Right lobe of liver (tissue), 6 donors: Measurements from ENCODE around the gene MPP2. TPM values are rescaled to one million over a fixed set of nuclear protein-coding genes. Genes with fewer than 3 reads are reported as not detected.

ENCODE experiments used
- ATAC-seq, 4 donors: fragments of 200-7000 bp; cut with Tn5 transposase; one replicate each; pipeline ENCODE4 v1.9.1; 2020; ENCODE audit warnings: mild to moderate bottlenecking in 4 of 4, moderate library complexity in 4 of 4
- DNase-seq, 3 donors: peaks; one replicate each; pipeline ENCODE4 v3.0.0-alpha.2; 2020
- H3K27ac ChIP-seq, 3 donors: fragments of 200-600 bp; one replicate each; pipeline ENCODE4 v1.8.0; 2022
- H3K27me3 ChIP-seq, 2 donors: fragments of 200-600 bp; one replicate each; pipeline ENCODE4 v1.8.0; 2022
- H3K36me3 ChIP-seq, 4 donors: fragments of 200-600 bp; sonication (generic) in 1 of 4; one replicate each; pipeline versions ENCODE4 v1.5.1 to v1.8.0; 2017 to 2022; ENCODE audit warnings: control low read depth in 1 of 4
- H3K4me1 ChIP-seq, 4 donors: fragments of 200-600 bp; sonication (generic) in 1 of 4; one replicate each; pipeline versions ENCODE4 v1.5.1 to v1.8.0; 2017 to 2022; ENCODE audit warnings: control low read depth in 1 of 4
- H3K4me3 ChIP-seq, 3 donors: fragments of 200-600 bp; one replicate each; pipeline ENCODE4 v1.8.0; 2022
- H3K9me3 ChIP-seq, 4 donors: fragments of 200-600 bp; sonication (generic) in 1 of 4; one replicate each; pipeline versions ENCODE4 v1.5.1 to v1.8.0; 2017 to 2022; ENCODE audit warnings: control low read depth in 1 of 4
- POLR2A ChIP-seq: fragments of 450-650 bp; IDR thresholded peaks from one replicate; pipeline ENCODE4 v1.6.1; 2017; ENCODE audit warnings: antibody characterized with exemption, mild to moderate bottlenecking
- WGBS: methylation state at CpG from one replicate; pipeline ENCODE4 v1.1.6; 2018; ENCODE audit warnings: low coverage, low lambda C conversion rate; ENCODE audit not compliant: insufficient coverage; ENCODE audit errors: missing lambda C conversion rate; 5-methylcytosine and 5-hydroxymethylcytosine counted together
- intact Hi-C, 2 donors: fragments of 100-400 bp; cut with DNase I; formaldehyde crosslinking; loops; one replicate each; pipeline versions ENCODE4 v1.11.2 to v1.14.1; 2022
- total RNA-seq, 6 experiments: library from RNA; depleted of rRNA in 2 of 6; stranded (reverse); fragments of >200 nt in 2 of 6; fragmentation: NEBNext Ultra II Directional in 3 of 6; extraction: Animal tissue kit (Norgen Biotek cat#: 25700) in 3 of 6; gene quantifications; one replicate each; pipeline versions ENCODE4 v1.1.0 to v1.2.4, GENCODE V29; 2016 to 2023
- TF ChIP-seq, protein P1 (sequence below), 4 donors: fragments of 200-600 bp in 3 of 4; fragments of 450-650 bp in 1 of 4; IDR thresholded peaks; one replicate each; pipeline versions ENCODE4 v1.5.1 to v1.8.0; 2016 to 2022; ENCODE audit warnings: antibody characterized with exemption in 4 of 4, mild to moderate bottlenecking in 2 of 4
- donor health status: DM: no; HTN: yes; CAD: no.
- donor health status: DM: no; HTN: no; CAD: no.
- donor health status: DM: no; HTN: no; CAD: no.
- donor health status: DM: no; HTN: yes; CAD: no.
- donor health status: DM: no; HTN: yes; CAD: no.

MPP2 gene
- total RNA-seq, 6 experiments from 2014 or later, result 0.13 to 1.2 (median 0.18) TPM; not detected in 3

DNA sequence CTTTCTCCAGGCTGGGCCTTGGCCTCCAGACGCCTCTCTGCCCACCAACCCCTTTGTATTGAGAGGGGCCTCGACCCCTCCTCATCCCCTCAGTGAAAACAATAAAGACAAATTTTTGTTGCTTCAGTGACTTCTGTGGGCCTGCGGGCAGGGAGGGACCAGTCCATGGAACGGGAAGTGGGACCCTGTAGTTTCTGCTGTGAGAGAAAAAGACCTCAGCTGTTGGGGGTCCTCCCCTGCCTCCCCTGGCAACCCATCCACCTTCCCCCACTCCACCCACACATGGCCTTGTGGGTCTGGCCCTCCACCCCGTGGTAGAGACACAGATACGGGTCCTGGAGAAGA, 31.5 kb upstream of the MPP2 start:
- TF ChIP-seq POLR2A, result no peak
- TF ChIP-seq, protein P1, sequence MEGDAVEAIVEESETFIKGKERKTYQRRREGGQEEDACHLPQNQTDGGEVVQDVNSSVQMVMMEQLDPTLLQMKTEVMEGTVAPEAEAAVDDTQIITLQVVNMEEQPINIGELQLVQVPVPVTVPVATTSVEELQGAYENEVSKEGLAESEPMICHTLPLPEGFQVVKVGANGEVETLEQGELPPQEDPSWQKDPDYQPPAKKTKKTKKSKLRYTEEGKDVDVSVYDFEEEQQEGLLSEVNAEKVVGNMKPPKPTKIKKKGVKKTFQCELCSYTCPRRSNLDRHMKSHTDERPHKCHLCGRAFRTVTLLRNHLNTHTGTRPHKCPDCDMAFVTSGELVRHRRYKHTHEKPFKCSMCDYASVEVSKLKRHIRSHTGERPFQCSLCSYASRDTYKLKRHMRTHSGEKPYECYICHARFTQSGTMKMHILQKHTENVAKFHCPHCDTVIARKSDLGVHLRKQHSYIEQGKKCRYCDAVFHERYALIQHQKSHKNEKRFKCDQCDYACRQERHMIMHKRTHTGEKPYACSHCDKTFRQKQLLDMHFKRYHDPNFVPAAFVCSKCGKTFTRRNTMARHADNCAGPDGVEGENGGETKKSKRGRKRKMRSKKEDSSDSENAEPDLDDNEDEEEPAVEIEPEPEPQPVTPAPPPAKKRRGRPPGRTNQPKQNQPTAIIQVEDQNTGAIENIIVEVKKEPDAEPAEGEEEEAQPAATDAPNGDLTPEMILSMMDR (IDR thresholded peaks at IDR 0.05), result no peak
- H3K27me3 ChIP-seq, result no peaks in the 10 kb centered on the region
- no peak for ATAC-seq
- no peak overlapping the region for H3K4me3 ChIP-seq
- H3K4me1 ChIP-seq, result peaks cover 0 to 3% (median 0%) of the 10 kb centered on the region in 4 donors
- H3K9me3 ChIP-seq, result no peaks in the 10 kb centered on the region
- no peaks in the 10 kb centered on the region for H3K36me3 ChIP-seq
- intact Hi-C loops, result no loop called here
- H3K27ac ChIP-seq, result no peak overlapping the region
- DNase-seq, result no peak
- WGBS, result 81% methylated on average over 2 of the region's 6 CpGs

DNA sequence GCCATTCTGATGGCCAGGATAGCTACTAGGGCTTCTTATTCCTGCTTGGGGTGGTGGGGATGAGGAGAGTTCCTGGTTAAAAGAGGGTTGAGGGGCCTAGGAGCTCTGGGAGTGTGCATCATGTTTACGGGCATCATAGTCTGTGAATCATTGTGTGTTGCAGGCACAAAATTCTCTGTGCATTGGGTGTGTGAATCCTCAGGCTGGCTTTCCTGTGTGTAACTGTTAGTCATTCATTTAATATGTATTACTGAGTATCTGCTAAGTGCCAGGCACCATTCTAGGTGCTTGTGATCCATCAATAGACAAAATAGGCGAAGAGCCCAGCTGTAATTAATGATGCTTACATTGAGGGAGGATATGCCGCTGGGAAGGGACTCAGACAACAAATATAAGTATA, 29.1 kb upstream of the MPP2 start:
- no peak for ATAC-seq
- WGBS, result 82% methylated on average over 3 of the region's 3 CpGs
- H3K36me3 ChIP-seq, result no peaks in the 10 kb centered on the region
- no peak overlapping the region for H3K27ac ChIP-seq
- TF ChIP-seq, protein P1 (IDR thresholded peaks at IDR 0.05), result no peak
- no peak for TF ChIP-seq POLR2A
- H3K4me3 ChIP-seq, result no peak overlapping the region
- H3K27me3 ChIP-seq, result no peaks in the 10 kb centered on the region
- intact Hi-C loops, result no loop called here
- DNase-seq, result no peak
- H3K9me3 ChIP-seq, result no peaks in the 10 kb centered on the region
- peaks cover 0 to 4% (median 0%) of the 10 kb centered on the region in 4 donors for H3K4me1 ChIP-seq

DNA sequence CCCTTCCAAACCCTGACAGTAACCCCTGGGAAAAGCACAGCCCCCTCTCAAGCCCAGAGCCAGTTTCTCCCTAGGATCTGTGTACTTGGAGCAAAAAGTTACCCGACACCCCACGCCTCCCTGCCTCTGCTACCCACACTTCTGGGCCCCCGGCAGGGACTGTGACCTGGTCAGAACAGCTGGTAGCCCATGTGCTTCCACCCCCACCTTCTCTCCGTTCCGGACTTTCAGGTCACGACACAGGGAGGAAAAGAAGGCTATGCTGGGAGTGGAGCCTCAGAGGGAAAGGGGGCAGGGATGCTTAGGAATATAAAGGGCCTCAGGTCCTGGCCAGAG, 28.6 kb upstream of the MPP2 start:
- no peak for ATAC-seq
- Histone ChIP-seq H3K27me3 (no peaks in the 10 kb centered on the region), H3K4me1 (peaks cover 0 to 8% (median 0%) of the 10 kb centered on the region in 4 donors), H3K36me3 (no peaks in the 10 kb centered on the region), H3K4me3 (no peak overlapping the region), H3K27ac (no peak overlapping the region), H3K9me3 (no peaks in the 10 kb centered on the region)
- intact Hi-C loops, result no loop called here
- TF ChIP-seq, protein P1 (IDR thresholded peaks at IDR 0.05), result no peak
- TF ChIP-seq POLR2A, result no peak
- no peak for DNase-seq
- no CpG with 5 or more reads among the region's 6 CpGs for WGBS

DNA sequence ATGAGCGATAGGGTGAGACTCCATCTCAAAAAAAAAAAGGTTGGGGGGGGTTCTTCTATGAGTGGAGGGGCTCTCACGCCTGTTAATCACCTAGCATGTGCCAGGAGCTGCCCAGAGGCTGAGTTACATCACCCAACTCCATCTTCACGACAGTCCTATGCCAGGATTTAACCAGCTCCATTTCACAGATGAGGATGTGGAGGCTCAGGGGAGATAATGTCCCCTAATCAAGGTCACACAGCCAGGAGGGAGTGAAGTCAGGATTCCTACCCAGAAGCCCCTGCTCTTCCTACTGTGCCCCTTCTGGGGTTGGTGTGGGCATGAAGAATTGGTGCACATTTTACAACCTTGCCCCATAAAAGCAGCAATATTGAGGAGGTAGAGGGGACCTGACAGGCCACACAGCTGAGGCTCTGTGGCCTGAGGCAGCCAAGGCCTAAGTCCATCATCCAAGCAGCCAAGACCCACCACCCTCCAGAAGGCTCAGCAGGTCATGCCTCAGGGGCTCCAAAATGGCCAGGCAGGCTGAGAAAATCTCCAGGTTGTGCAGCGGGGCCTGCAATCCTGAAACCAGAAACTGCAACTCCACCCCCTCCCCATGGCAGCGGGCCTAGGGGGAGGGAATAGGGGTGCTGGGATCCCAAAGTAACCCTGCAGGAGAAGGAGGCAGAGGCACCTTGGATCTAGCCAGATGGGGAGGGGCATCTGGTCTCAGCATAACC, 28.0 kb upstream of the MPP2 start:
- Histone ChIP-seq H3K4me3 (no peak overlapping the region), H3K27ac (no peak overlapping the region), H3K4me1 (peaks cover 0 to 11% (median 0%) of the 10 kb centered on the region in 4 donors), H3K27me3 (no peaks in the 10 kb centered on the region), H3K36me3 (no peaks in the 10 kb centered on the region), H3K9me3 (no peaks in the 10 kb centered on the region)
- intact Hi-C loops, result no loop called here
- TF ChIP-seq, protein P1 (IDR thresholded peaks at IDR 0.05), result no peak
- TF ChIP-seq POLR2A, result no peak
- whole genome bisulfite sequencing, result 80% methylated on average over 1 of the region's 5 CpGs
- no peak for ATAC-seq
- DNase-seq, result no peak
